OCI-LY1 (cell line): ENCODE results near the gene PAX5.

Experiments
- H2AFZ ChIP-seq: fragments of 200-600 bp; sonication (generic), shearing (Covaris generic); 2 replicates; pipeline ENCODE4 v1.6.0; 2014; ENCODE audit warnings: antibody characterized with exemption, mild to moderate bottlenecking, low read length
- H3F3A ChIP-seq: fragments of 200-600 bp; sonication (generic), shearing (Covaris generic); 2 replicates; pipeline ENCODE4 v1.6.0; 2014; ENCODE audit warnings: mild to moderate bottlenecking, antibody characterized with exemption, low read length, moderate library complexity; ENCODE audit not compliant: insufficient read depth
- H3K27ac ChIP-seq: fragments of 200-600 bp; sonication (generic); 2 replicates; pipeline ENCODE4 v1.5.1; 2014; ENCODE audit warnings: low read length, mixed run types, mild to moderate bottlenecking, low read depth; ENCODE audit not compliant: poor library complexity, severe bottlenecking
- H3K27me3 ChIP-seq: fragments of 200-600 bp; sonication (generic); 2 replicates; pipeline ENCODE4 v1.6.0; 2014; ENCODE audit warnings: antibody characterized with exemption, mild to moderate bottlenecking, low read length, moderate library complexity; ENCODE audit not compliant: insufficient read depth
- H3K36me3 ChIP-seq: fragments of 200-600 bp; sonication (generic); 2 replicates; pipeline ENCODE4 v1.6.1; 2014; ENCODE audit warnings: mild to moderate bottlenecking, antibody characterized with exemption, low read length, moderate library complexity, mixed read lengths; ENCODE audit not compliant: insufficient read depth
- H3K4me1 ChIP-seq: fragments of 200-600 bp; sonication (generic); 2 replicates; pipeline ENCODE4 v1.5.1; 2014; ENCODE audit warnings: mild to moderate bottlenecking, low read length, moderate library complexity; ENCODE audit not compliant: insufficient read depth, severe bottlenecking
- H3K4me2 ChIP-seq: fragments of 200-600 bp; sonication (generic), shearing (Covaris generic); 2 replicates; pipeline ENCODE4 v1.6.1; 2014; ENCODE audit warnings: low read length
- H3K4me3 ChIP-seq: fragments of 200-600 bp; sonication (generic); 2 replicates; pipeline ENCODE4 v1.5.1; 2014; ENCODE audit warnings: low read length, low read depth, mild to moderate bottlenecking, mixed read lengths; ENCODE audit not compliant: poor library complexity, severe bottlenecking
- H3K79me2 ChIP-seq: fragments of 200-600 bp; shearing (Covaris generic); 2 replicates; pipeline ENCODE4 v1.6.1; 2016; ENCODE audit warnings: mixed run types, low read length, mixed read lengths; ENCODE audit not compliant: insufficient read depth
- H3K9ac ChIP-seq: fragments of 200-600 bp; sonication (generic), shearing (Covaris generic); 2 replicates; pipeline ENCODE4 v1.6.1; 2014; ENCODE audit warnings: mild to moderate bottlenecking, low read length, mixed read lengths
- H3K9me2 ChIP-seq: fragments of 200-600 bp; sonication (generic), shearing (Covaris generic); 2 replicates; pipeline ENCODE4 v1.6.1; 2014; ENCODE audit warnings: low read depth, mild to moderate bottlenecking, low read length, mixed read lengths
- H3K9me3 ChIP-seq: fragments of 200-600 bp; shearing (Covaris generic); 2 replicates; pipeline ENCODE4 v1.6.1; 2014; ENCODE audit warnings: low read length, mixed read lengths
- H4K20me1 ChIP-seq: fragments of 200-600 bp; sonication (generic), shearing (Covaris generic); 2 replicates; pipeline ENCODE4 v1.6.0; 2016; ENCODE audit warnings: mild to moderate bottlenecking, low read length; ENCODE audit not compliant: insufficient read depth
- EZH2 ChIP-seq: fragments of 200-600 bp; sonication (generic), shearing (Covaris generic); IDR thresholded peaks from 2 replicates; pipeline ENCODE4 v1.8.0; 2017; ENCODE audit warnings: borderline replicate concordance, mixed run types, mild to moderate bottlenecking, antibody characterized with exemption, low read length, moderate library complexity, mixed read lengths
- TF ChIP-seq, protein P1 (sequence below): fragments of 200-600 bp; sonication (generic), shearing (Covaris generic); IDR thresholded peaks from 2 replicates; pipeline ENCODE4 v1.5.1; 2017; ENCODE audit warnings: mild to moderate bottlenecking, antibody characterized with exemption, low read length, moderate library complexity, mixed read lengths

Gene PAX5

DNA sequence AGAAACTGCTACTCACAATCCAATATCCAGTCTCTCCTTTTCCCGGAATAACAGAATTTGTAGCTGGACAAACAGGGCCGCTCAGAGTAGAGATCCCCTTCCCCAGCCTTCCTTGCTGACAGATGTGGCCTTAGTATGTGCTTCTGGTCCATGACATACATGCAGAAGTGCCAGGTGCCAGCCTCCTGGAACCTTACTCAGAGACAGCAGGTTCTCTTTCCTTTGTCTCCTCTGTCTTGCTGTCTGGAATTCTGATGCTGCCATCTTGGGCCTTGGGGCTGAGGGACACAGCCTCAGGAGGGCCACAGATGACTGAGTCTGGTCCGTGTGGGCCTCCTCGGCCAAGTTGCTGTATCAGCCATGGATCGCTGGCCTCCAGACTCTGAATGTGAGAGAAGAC lies 210.1 kb downstream of the PAX5 start:
- Histone ChIP-seq H3K4me1 (no peaks in the 10 kb centered on the region), H3K79me2 (no peaks in the 10 kb centered on the region), H3K4me2 (no peak overlapping the region), H3K9me2 (no peaks in the 10 kb centered on the region), H2AFZ (no peak overlapping the region), H3K27me3 (peaks cover 4% of the 10 kb centered on the region; the same call in 1 of the 2 replicates), H3K4me3 (no peak overlapping the region), H3K27ac (no peak overlapping the region), H3K9me3 (no peaks in the 10 kb centered on the region), H3K9ac (no peak overlapping the region), H3K36me3 (no peaks in the 10 kb centered on the region), H4K20me1 (no peaks in the 10 kb centered on the region), H3F3A (no peaks in the 10 kb centered on the region)
- TF ChIP-seq, protein P1, sequence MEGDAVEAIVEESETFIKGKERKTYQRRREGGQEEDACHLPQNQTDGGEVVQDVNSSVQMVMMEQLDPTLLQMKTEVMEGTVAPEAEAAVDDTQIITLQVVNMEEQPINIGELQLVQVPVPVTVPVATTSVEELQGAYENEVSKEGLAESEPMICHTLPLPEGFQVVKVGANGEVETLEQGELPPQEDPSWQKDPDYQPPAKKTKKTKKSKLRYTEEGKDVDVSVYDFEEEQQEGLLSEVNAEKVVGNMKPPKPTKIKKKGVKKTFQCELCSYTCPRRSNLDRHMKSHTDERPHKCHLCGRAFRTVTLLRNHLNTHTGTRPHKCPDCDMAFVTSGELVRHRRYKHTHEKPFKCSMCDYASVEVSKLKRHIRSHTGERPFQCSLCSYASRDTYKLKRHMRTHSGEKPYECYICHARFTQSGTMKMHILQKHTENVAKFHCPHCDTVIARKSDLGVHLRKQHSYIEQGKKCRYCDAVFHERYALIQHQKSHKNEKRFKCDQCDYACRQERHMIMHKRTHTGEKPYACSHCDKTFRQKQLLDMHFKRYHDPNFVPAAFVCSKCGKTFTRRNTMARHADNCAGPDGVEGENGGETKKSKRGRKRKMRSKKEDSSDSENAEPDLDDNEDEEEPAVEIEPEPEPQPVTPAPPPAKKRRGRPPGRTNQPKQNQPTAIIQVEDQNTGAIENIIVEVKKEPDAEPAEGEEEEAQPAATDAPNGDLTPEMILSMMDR: no peak
- TF ChIP-seq EZH2: no peak

DNA sequence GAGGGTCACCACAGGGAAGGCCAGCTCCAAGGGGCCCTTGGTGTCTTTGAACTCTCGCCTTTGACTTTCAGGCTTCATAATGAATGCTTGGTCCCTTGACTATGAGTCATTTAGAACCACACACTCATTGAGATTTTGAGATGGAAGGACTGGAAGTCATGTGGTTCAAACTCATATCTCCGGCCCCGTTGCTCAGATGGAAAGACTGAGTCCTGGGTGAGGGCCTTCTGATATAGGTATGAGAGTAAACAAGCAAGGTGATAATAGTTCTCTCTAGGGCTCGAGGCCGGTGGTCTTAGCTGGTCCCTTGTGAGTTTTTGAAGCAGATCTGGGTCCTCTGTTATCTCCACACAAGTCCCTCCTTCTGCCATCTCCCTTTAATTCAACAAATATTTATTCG lies 210.6 kb downstream of the PAX5 start:
- Histone ChIP-seq H4K20me1 (no peaks in the 10 kb centered on the region), H3K79me2 (no peaks in the 10 kb centered on the region), H3K9me3 (no peaks in the 10 kb centered on the region), H3K9ac (no peak overlapping the region), H3K36me3 (no peaks in the 10 kb centered on the region), H3K27ac (no peak overlapping the region), H3K4me2 (no peak overlapping the region), H3K27me3 (peaks cover 4% of the 10 kb centered on the region; the same call in 1 of the 2 replicates), H3K4me3 (no peak overlapping the region), H3K4me1 (no peaks in the 10 kb centered on the region), H3F3A (no peaks in the 10 kb centered on the region), H2AFZ (no peak overlapping the region), H3K9me2 (no peaks in the 10 kb centered on the region)
- TF ChIP-seq EZH2: no peak
- TF ChIP-seq, protein P1: no peak

DNA sequence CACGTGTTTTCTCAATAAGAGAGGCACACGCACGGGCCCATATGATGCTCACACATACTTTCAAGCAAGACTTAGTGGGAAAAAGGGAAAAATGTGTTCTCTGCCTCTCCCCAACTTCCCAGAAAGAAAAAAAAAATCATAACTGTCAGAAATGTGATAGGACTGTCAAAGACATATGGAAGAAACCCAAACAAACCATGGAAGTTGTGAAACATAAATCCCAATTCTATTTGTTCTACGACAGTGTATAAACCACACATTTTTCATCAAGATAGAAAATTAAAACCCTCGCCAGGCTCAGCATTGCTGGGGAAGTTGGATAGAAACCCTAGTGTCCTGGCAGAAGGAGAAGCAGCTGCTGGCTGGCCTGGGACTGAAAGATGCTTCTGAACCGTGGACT lies 211.9 kb downstream of the PAX5 start:
- Histone ChIP-seq H3K27ac (no peak overlapping the region), H3F3A (no peaks in the 10 kb centered on the region), H3K4me3 (no peak overlapping the region), H3K9ac (no peak overlapping the region), H3K4me1 (no peaks in the 10 kb centered on the region), H3K36me3 (no peaks in the 10 kb centered on the region), H3K27me3 (peaks cover 4% of the 10 kb centered on the region; the same call in 1 of the 2 replicates), H4K20me1 (no peaks in the 10 kb centered on the region), H3K9me2 (no peaks in the 10 kb centered on the region), H2AFZ (no peak overlapping the region), H3K79me2 (no peaks in the 10 kb centered on the region), H3K9me3 (no peaks in the 10 kb centered on the region), H3K4me2 (no peak overlapping the region)
- TF ChIP-seq, protein P1: no peak
- TF ChIP-seq EZH2: no peak
